Measurements from ENCODE around the gene TCTA. TPM values are rescaled to one million over a fixed set of nuclear protein-coding genes. Genes with fewer than 3 reads are reported as not detected.

TCTA gene
- total RNA-seq, 1 experiment from 2014 or later, result 11.5 TPM

DNA sequence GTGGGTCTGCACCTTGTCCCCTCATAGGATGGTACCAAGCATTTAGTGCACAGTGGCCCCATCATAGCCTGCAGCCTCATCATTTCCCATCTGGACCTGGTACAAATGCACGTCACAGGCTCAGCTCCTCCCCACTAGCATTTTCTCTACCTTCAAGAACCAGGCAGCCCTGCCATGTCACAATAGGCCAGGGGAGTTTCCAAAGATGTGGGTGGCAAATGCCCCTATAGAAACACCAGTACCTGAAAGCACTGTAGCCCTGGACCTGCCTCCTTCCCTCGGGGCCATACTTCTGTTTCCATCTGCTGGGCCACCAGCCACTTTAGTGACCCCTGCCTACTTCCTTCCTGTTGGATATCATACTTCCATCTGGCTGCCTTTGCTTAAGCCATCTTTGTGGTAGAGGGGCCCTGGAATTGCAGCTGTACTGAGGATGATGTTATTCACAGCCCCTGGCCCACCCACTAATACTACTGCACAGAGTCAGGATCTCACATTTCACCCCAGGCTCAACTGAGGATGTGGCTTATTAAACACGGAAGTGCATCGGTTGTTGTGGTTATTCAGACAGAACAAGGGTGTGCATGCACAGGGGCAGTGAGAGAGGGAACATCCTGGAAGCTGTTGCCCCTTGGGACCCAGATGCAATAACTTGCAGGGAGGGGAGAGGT lies 3.8 kb downstream of the TCTA start:
- Mint-ChIP-seq H3K27me3 (ENCODE audit: low read depth) (no peaks in the 10 kb centered on the region), H3K4me1 (peaks cover 27% of the 10 kb centered on the region), H3K27ac (peak overlapping the region; percentile 11; the same call in 1 of the 2 replicates), H3K9me3 (no peaks in the 10 kb centered on the region), H3K36me3 (peaks cover 7% of the 10 kb centered on the region; the same call in 1 of the 2 replicates), H3K4me3 (no peak overlapping the region)
- ATAC-seq (no peak), DNase-seq (ENCODE audit: low spot score) (no peak)
- ChIA-PET POLR2A (interaction anchor here (1.0 kb wide), 1 partner anchor 17 kb away, joined by 3 read pairs; no protein-coding TSS in a partner anchor), CTCF (interaction anchor here (0.9 to 2.5 kb wide), 8 partner anchors 28 to 245 kb away, joined by 3 to 27 read pairs (median 5); partner anchors contain the start of gene KLHDC8B)
- TF ChIP-seq, protein P1, sequence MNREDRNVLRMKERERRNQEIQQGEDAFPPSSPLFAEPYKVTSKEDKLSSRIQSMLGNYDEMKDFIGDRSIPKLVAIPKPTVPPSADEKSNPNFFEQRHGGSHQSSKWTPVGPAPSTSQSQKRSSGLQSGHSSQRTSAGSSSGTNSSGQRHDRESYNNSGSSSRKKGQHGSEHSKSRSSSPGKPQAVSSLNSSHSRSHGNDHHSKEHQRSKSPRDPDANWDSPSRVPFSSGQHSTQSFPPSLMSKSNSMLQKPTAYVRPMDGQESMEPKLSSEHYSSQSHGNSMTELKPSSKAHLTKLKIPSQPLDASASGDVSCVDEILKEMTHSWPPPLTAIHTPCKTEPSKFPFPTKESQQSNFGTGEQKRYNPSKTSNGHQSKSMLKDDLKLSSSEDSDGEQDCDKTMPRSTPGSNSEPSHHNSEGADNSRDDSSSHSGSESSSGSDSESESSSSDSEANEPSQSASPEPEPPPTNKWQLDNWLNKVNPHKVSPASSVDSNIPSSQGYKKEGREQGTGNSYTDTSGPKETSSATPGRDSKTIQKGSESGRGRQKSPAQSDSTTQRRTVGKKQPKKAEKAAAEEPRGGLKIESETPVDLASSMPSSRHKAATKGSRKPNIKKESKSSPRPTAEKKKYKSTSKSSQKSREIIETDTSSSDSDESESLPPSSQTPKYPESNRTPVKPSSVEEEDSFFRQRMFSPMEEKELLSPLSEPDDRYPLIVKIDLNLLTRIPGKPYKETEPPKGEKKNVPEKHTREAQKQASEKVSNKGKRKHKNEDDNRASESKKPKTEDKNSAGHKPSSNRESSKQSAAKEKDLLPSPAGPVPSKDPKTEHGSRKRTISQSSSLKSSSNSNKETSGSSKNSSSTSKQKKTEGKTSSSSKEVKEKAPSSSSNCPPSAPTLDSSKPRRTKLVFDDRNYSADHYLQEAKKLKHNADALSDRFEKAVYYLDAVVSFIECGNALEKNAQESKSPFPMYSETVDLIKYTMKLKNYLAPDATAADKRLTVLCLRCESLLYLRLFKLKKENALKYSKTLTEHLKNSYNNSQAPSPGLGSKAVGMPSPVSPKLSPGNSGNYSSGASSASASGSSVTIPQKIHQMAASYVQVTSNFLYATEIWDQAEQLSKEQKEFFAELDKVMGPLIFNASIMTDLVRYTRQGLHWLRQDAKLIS (CRISPR knock-in tag; IDR thresholded peaks at IDR 0.05; ENCODE audit: borderline replicate concordance), result no peak
- TF ChIP-seq NFE2L1 (CRISPR knock-in tag; IDR thresholded peaks at IDR 0.05) (no peak), FOXP1 (CRISPR knock-in tag; IDR thresholded peaks at IDR 0.05; ENCODE audit: borderline replicate concordance) (no peak), ZNF219 (CRISPR knock-in tag; IDR thresholded peaks at IDR 0.05; ENCODE audit: borderline replicate concordance) (no peak), ZNF232 (CRISPR knock-in tag; IDR thresholded peaks at IDR 0.05) (no peak)

DNA sequence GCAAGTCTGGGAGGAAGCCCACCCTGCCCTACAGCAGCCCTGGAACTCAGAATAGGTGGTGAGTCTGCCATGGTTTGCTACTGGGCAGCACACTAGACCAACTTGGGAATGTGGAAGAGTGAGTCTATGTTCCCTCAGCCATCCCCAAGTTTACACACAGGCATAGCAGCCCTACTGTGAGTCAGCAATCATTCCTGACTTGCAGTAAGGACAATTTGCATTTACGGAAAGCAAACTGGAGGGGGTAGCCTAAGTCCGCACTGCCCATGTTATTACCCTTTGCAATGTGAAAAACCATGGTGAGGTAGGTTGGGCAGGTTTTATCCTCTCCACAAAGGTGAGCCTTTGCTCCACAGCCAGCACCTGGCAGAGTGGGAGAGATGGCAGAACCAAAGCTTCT lies 4.6 kb downstream of the TCTA start:
- CTCF ChIA-PET, result interaction anchor here (1.8 to 2.5 kb wide), 2 partner anchors 32 to 38 kb away, joined by 6 to 27 read pairs; no protein-coding TSS in a partner anchor
- Mint-ChIP-seq H3K36me3 (peaks cover 7% of the 10 kb centered on the region; the same call in 1 of the 2 replicates), H3K27me3 (ENCODE audit: low read depth) (no peaks in the 10 kb centered on the region), H3K9me3 (no peaks in the 10 kb centered on the region), H3K4me1 (peaks cover 32% of the 10 kb centered on the region), H3K27ac (peak overlapping the region; percentile 11; the same call in 1 of the 2 replicates), H3K4me3 (no peak overlapping the region)
- DNase-seq (ENCODE audit: low spot score) (no peak), ATAC-seq (no peak)
- POLR2A ChIA-PET, result no interaction called here
- TF ChIP-seq, protein P2, sequence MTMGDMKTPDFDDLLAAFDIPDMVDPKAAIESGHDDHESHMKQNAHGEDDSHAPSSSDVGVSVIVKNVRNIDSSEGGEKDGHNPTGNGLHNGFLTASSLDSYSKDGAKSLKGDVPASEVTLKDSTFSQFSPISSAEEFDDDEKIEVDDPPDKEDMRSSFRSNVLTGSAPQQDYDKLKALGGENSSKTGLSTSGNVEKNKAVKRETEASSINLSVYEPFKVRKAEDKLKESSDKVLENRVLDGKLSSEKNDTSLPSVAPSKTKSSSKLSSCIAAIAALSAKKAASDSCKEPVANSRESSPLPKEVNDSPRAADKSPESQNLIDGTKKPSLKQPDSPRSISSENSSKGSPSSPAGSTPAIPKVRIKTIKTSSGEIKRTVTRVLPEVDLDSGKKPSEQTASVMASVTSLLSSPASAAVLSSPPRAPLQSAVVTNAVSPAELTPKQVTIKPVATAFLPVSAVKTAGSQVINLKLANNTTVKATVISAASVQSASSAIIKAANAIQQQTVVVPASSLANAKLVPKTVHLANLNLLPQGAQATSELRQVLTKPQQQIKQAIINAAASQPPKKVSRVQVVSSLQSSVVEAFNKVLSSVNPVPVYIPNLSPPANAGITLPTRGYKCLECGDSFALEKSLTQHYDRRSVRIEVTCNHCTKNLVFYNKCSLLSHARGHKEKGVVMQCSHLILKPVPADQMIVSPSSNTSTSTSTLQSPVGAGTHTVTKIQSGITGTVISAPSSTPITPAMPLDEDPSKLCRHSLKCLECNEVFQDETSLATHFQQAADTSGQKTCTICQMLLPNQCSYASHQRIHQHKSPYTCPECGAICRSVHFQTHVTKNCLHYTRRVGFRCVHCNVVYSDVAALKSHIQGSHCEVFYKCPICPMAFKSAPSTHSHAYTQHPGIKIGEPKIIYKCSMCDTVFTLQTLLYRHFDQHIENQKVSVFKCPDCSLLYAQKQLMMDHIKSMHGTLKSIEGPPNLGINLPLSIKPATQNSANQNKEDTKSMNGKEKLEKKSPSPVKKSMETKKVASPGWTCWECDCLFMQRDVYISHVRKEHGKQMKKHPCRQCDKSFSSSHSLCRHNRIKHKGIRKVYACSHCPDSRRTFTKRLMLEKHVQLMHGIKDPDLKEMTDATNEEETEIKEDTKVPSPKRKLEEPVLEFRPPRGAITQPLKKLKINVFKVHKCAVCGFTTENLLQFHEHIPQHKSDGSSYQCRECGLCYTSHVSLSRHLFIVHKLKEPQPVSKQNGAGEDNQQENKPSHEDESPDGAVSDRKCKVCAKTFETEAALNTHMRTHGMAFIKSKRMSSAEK (CRISPR knock-in tag; IDR thresholded peaks at IDR 0.05; ENCODE audit: borderline replicate concordance), result no peak
- peak; percentile 62; the same call in 1 of the 2 replicates for TF ChIP-seq ZNF317 (CRISPR knock-in tag; IDR thresholded peaks at IDR 0.05; ENCODE audit: borderline replicate concordance, low read depth)

DNA sequence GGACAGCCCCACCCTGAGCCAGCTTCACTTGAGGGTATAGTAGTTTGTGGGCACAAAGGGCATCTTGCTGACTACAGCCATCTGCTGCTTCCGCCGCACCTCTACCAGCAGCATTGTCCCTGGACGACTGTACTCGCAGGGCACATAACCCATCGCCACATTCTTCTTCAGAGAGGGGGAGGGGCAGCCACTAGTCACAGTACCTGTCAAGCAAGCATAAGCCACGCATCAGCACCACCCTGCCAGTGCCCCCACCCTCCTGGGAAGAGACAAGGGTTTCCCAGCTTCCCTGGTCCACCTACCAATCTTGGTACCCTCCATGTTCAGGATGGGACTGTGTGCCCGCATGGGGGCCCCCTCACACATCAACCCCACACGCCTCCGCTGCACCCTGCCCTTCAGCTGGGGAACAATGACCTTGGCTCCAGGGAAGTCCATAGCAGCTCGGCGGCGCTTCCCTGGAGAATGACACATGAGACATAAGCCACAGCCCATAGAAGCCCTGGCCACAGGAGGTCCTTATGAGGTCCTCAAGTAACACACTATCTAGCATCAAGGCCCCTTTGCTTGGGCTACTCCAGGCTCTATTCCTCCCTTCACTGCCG lies 5.4 kb downstream of the TCTA start:
- Mint-ChIP-seq H3K27ac (peak overlapping the region; percentile 49; the same call in 1 of the 2 replicates), H3K27me3 (ENCODE audit: low read depth) (no peaks in the 10 kb centered on the region), H3K36me3 (peaks cover 7% of the 10 kb centered on the region; the same call in 1 of the 2 replicates), H3K4me3 (no peak overlapping the region), H3K9me3 (no peaks in the 10 kb centered on the region), H3K4me1 (peaks cover 33% of the 10 kb centered on the region)
- ATAC-seq, result no peak
- no peak for DNase-seq (ENCODE audit: low spot score)
- CTCF ChIA-PET, result interaction anchor here (1.1 to 2.5 kb wide), 4 partner anchors 32 to 122 kb away, joined by 4 to 27 read pairs (median 6); no protein-coding TSS in a partner anchor
- POLR2A ChIA-PET, result no interaction called here
- TF ChIP-seq, protein P3, sequence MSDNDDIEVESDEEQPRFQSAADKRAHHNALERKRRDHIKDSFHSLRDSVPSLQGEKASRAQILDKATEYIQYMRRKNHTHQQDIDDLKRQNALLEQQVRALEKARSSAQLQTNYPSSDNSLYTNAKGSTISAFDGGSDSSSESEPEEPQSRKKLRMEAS (CRISPR knock-in tag; IDR thresholded peaks at IDR 0.05), result no peak
- no peak for TF ChIP-seq NR3C1 (CRISPR knock-in tag; conservative IDR thresholded peaks at IDR 0.05; ENCODE audit: low read depth)
- no peak for TF ChIP-seq OVOL2 (CRISPR knock-in tag; IDR thresholded peaks at IDR 0.05; ENCODE audit: borderline replicate concordance)
- TF ChIP-seq, protein P4, sequence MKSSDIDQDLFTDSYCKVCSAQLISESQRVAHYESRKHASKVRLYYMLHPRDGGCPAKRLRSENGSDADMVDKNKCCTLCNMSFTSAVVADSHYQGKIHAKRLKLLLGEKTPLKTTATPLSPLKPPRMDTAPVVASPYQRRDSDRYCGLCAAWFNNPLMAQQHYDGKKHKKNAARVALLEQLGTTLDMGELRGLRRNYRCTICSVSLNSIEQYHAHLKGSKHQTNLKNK (CRISPR knock-in tag; IDR thresholded peaks at IDR 0.05), result no peak
- TF ChIP-seq SP1 (CRISPR knock-in tag; conservative IDR thresholded peaks at IDR 0.05), result no peak
- TF ChIP-seq, protein P5, sequence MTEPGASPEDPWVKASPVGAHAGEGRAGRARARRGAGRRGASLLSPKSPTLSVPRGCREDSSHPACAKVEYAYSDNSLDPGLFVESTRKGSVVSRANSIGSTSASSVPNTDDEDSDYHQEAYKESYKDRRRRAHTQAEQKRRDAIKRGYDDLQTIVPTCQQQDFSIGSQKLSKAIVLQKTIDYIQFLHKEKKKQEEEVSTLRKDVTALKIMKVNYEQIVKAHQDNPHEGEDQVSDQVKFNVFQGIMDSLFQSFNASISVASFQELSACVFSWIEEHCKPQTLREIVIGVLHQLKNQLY (CRISPR knock-in tag; IDR thresholded peaks at IDR 0.05), result no peak
- no peak for TF ChIP-seq ZNF317 (CRISPR knock-in tag; IDR thresholded peaks at IDR 0.05; ENCODE audit: borderline replicate concordance, low read depth)
- no peak for TF ChIP-seq ZNF423 (CRISPR knock-in tag; IDR thresholded peaks at IDR 0.05)
- no peak for TF ChIP-seq CBFB (CRISPR knock-in tag; IDR thresholded peaks at IDR 0.05; ENCODE audit: low read depth)
- no peak for TF ChIP-seq GRHL2 (CRISPR knock-in tag; IDR thresholded peaks at IDR 0.05; ENCODE audit: insufficient replicate concordance, severe bottlenecking)
- TF ChIP-seq CREM (CRISPR knock-in tag; IDR thresholded peaks at IDR 0.05), result no peak
- TF ChIP-seq ZNF232 (CRISPR knock-in tag; IDR thresholded peaks at IDR 0.05), result no peak
- TF ChIP-seq, protein P6, sequence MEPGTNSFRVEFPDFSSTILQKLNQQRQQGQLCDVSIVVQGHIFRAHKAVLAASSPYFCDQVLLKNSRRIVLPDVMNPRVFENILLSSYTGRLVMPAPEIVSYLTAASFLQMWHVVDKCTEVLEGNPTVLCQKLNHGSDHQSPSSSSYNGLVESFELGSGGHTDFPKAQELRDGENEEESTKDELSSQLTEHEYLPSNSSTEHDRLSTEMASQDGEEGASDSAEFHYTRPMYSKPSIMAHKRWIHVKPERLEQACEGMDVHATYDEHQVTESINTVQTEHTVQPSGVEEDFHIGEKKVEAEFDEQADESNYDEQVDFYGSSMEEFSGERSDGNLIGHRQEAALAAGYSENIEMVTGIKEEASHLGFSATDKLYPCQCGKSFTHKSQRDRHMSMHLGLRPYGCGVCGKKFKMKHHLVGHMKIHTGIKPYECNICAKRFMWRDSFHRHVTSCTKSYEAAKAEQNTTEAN (CRISPR knock-in tag; IDR thresholded peaks at IDR 0.05), result no peak

Measured in WTC11 (cell line).